ENCODE data around the gene GSTA1.
"Not testable (repeated sequence)": the region's sequence is repeated elsewhere in the genome, so short reads cannot be mapped to it uniquely, and the experiment has no call there.

GSTA1 gene

DNA sequence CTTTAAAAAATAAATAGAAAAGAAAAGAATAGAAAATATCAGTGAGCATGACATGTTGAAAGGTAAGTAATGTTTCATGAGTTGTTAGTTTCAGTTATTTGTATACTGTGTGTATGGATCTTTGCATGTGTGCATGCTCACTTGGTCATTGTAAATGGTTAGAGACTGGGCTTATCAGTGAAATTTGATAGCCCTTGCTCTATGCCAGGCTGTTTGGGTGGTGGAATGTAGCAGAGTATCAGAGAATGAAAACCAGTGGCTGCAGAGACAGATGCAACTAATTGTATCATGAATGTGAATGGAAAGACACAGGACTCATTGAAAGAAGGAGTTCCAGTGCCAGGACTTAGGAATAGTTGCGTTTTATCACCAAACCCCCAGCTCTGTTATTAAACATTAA lies 44.5 kb downstream of the GSTA1 start:
- no peak overlapping the region for H3K4me3 ChIP-seq (ENCODE audit: low read depth, low read length)
- TF ChIP-seq CTCF (IDR thresholded peaks at IDR 0.05; ENCODE audit: low read depth, low read length) (no peak), POLR2A (IDR thresholded peaks at IDR 0.05; ENCODE audit: extremely low read depth, insufficient read length) (no peak), MYC (IDR thresholded peaks at IDR 0.05; ENCODE audit: low read depth, low read length) (no peak)
- TF ChIP-seq, protein P1, sequence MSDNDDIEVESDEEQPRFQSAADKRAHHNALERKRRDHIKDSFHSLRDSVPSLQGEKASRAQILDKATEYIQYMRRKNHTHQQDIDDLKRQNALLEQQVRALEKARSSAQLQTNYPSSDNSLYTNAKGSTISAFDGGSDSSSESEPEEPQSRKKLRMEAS (IDR thresholded peaks at IDR 0.05; ENCODE audit: low read depth, low read length), result no peak
- no peak for DNase-seq (ENCODE audit: low read depth)

DNA sequence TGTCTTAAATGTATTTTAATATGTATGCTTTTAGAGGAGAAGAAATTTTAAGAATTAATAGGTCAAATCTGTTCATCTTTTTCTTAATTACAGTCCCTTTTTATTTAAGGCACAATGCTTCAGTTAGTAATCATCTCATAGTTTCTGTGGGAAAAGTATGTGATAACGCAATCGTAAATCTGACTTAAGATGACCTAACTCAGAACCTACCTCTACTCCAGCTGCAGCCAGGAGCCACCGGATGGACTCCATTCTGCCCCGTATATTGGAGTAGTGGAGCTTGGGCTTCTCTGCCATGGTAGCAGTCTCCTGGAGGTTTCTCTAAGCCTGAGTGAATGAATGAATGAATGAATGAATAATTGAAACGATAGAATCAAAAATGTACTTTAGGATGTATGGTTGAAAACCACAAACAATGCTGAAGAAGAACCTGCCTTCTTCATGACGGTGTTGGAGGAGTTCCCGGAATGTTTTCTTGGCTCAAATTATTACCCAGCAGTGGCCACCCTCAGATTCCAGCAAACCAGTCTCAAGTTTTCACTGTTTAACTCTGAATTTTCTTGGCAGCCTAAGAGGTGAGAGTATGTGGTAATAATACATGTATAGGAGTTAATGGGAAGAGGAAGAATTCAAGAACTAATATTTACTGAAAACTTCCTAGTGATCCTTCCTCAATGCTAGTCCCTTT lies 45.8 kb downstream of the GSTA1 start:
- H3K4me3 ChIP-seq (ENCODE audit: low read depth, low read length); DNase-seq (ENCODE audit: low read depth): not testable (repeated sequence)

DNA sequence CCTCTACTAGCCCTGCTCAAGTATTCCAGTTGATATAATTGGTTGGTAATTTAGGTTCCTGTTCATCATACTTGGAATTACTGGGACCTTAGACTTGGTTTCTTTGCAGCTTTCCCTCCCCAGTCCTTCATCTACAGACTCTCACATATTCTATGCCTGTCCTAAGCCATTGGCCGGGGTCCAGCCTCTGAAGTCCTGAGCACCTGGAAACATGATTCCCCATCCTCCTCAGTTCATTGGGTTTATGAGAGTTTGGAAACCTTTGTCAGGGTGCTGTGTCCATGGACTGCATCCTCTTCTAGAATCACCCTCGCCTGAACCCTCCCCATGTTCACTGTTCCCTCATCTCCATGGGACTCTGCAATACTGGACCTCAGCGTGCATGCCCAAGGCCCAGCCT lies 49.2 kb downstream of the GSTA1 start:
- H3K4me3 ChIP-seq (ENCODE audit: low read depth, low read length), result no peak overlapping the region
- no peak for TF ChIP-seq MYC (IDR thresholded peaks at IDR 0.05; ENCODE audit: low read depth, low read length)
- TF ChIP-seq, protein P1 (IDR thresholded peaks at IDR 0.05; ENCODE audit: low read depth, low read length), result no peak
- TF ChIP-seq POLR2A (IDR thresholded peaks at IDR 0.05; ENCODE audit: extremely low read depth, insufficient read length), result no peak
- no peak for TF ChIP-seq CTCF (IDR thresholded peaks at IDR 0.05; ENCODE audit: low read depth, low read length)
- DNase-seq (ENCODE audit: low read depth), result no peak

GRCh38 chr6:52753137-52753536 lies 50.5 kb downstream of the GSTA1 start:
- DNase-seq (ENCODE audit: low read depth); H3K4me3 ChIP-seq (ENCODE audit: low read depth, low read length): not testable (repeated sequence)

DNA sequence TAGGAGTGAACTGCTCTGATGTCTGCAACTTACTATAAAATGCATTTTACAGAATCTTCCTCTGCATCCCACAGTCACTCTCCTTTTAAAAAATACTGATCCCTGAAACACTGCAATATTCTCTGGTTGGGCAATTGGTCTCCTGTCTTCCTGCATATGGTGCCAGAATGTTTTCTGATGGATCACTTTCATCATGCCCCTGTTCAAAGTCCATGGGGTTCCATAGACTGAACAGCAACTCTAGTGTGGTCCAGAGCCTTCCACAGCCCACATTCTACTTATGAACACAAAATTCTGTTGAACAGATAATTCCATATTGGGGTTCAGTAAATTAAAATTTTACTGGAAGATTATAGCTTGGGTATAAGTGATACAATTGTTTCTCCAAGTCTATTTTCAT lies 51.3 kb downstream of the GSTA1 start:
- H3K4me3 ChIP-seq (ENCODE audit: low read depth, low read length), result no peak overlapping the region
- TF ChIP-seq MYC (IDR thresholded peaks at IDR 0.05; ENCODE audit: low read depth, low read length) (no peak), CTCF (IDR thresholded peaks at IDR 0.05; ENCODE audit: low read depth, low read length) (no peak), POLR2A (IDR thresholded peaks at IDR 0.05; ENCODE audit: extremely low read depth, insufficient read length) (no peak)
- TF ChIP-seq, protein P1 (IDR thresholded peaks at IDR 0.05; ENCODE audit: low read depth, low read length), result no peak
- no peak for DNase-seq (ENCODE audit: low read depth)

GRCh38 chr6:52749556-52750152 lies 54.0 kb downstream of the GSTA1 start:
- H3K4me3 ChIP-seq (ENCODE audit: low read depth, low read length), result no peak overlapping the region
- DNase-seq (ENCODE audit: low read depth), result no peak
- TF ChIP-seq MYC (IDR thresholded peaks at IDR 0.05; ENCODE audit: low read depth, low read length) (no peak), POLR2A (IDR thresholded peaks at IDR 0.05; ENCODE audit: extremely low read depth, insufficient read length) (no peak), CTCF (IDR thresholded peaks at IDR 0.05; ENCODE audit: low read depth, low read length) (no peak)
- TF ChIP-seq, protein P1 (IDR thresholded peaks at IDR 0.05; ENCODE audit: low read depth, low read length), result no peak

GRCh38 chr6:52747301-52747700 lies 56.3 kb downstream of the GSTA1 start:
- DNase-seq (ENCODE audit: low read depth); H3K4me3 ChIP-seq (ENCODE audit: low read depth, low read length): not testable (repeated sequence)

Data from NB4 (cell line).